Nephron progenitor cell (in vitro differentiated cells): ENCODE measurements around the gene CSNK1D.

ENCODE experiments used
- DNase-seq: peaks from one replicate; pipeline ENCODE4 v3.0.0; 2021
- H3K27ac Mint-ChIP-seq: 2 replicates; pipeline ENCODE4 v1.8.0; 2021; ENCODE audit warnings: mild to moderate bottlenecking, moderate library complexity, mixed read lengths
- H3K27me3 Mint-ChIP-seq: 2 replicates; pipeline ENCODE4 v1.8.0; 2021; ENCODE audit warnings: mild to moderate bottlenecking, low read depth, mixed read lengths; ENCODE audit not compliant: poor library complexity
- H3K36me3 Mint-ChIP-seq: 2 replicates; pipeline ENCODE4 v1.8.0; 2021; ENCODE audit warnings: low read depth, mixed read lengths
- H3K4me1 Mint-ChIP-seq: 2 replicates; pipeline ENCODE4 v1.8.0; 2021; ENCODE audit warnings: mixed read lengths
- H3K4me3 Mint-ChIP-seq: 2 replicates; pipeline ENCODE4 v1.8.0; 2021; ENCODE audit warnings: mild to moderate bottlenecking, moderate library complexity, mixed read lengths
- H3K9me3 Mint-ChIP-seq: 2 replicates; pipeline ENCODE4 v1.8.0; 2021; ENCODE audit warnings: mild to moderate bottlenecking, moderate library complexity, mixed read lengths
- TF ChIP-seq, protein P1 (sequence below): fragments of 200-600 bp; sonication (generic); IDR thresholded peaks from 2 replicates; pipeline ENCODE4 v1.5.0; 2021; ENCODE audit warnings: antibody characterized with exemption

The CSNK1D gene

DNA sequence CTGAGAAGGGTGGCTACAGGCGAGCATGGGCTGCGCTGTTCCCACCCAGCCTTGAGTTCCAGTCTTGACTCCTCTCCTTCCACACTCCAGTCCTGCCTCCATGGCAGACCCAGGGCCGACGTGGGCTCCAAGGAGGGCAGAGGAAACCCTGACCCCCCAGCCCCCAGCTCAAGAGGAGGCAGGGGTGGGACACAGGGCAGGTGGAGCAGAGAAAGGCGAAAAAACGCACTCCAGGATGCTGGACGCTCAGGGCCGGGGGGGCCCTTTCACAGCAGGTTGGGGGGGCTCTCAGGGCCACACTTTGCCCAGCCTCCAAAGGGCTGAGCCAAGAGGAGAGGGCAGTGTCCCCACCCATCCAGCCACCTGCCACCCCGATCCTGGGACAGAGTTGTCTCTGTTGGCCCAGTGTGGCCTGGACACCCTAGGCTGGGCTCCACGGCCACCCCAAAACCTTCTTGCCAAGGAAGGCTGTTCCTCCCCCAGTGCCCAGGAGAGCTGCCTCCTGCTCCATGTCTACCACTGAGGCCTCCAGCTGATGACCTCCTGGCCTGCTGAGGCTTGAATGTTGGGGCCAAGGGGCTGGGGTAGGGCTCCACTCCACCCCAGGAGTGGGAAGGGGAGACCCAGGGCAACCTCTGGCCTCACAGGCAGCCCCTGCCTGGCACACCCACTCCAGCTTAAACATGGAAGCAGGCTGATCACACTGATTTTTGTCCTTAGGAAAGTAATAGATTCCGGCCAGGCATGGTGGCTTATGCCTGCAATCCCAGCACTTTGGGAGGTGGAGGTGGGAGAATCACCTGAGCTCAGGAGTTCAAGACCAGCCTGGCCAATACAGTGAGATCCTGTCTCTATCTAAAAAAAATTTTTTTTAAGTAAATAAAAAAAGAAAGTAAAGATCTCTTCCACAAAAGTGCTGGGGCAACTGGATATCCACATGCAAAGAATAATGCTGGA is 53.5 kb downstream of the CSNK1D start:
- Mint-ChIP-seq H3K4me1 (peaks cover 8% of the 10 kb centered on the region), H3K4me3 (no peak overlapping the region), H3K9me3 (no peaks in the 10 kb centered on the region), H3K36me3 (no peaks in the 10 kb centered on the region), H3K27me3 (peaks cover 10% of the 10 kb centered on the region), H3K27ac (no peak overlapping the region)
- TF ChIP-seq, protein P1, sequence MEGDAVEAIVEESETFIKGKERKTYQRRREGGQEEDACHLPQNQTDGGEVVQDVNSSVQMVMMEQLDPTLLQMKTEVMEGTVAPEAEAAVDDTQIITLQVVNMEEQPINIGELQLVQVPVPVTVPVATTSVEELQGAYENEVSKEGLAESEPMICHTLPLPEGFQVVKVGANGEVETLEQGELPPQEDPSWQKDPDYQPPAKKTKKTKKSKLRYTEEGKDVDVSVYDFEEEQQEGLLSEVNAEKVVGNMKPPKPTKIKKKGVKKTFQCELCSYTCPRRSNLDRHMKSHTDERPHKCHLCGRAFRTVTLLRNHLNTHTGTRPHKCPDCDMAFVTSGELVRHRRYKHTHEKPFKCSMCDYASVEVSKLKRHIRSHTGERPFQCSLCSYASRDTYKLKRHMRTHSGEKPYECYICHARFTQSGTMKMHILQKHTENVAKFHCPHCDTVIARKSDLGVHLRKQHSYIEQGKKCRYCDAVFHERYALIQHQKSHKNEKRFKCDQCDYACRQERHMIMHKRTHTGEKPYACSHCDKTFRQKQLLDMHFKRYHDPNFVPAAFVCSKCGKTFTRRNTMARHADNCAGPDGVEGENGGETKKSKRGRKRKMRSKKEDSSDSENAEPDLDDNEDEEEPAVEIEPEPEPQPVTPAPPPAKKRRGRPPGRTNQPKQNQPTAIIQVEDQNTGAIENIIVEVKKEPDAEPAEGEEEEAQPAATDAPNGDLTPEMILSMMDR = no peak
- no peak for DNase-seq

DNA sequence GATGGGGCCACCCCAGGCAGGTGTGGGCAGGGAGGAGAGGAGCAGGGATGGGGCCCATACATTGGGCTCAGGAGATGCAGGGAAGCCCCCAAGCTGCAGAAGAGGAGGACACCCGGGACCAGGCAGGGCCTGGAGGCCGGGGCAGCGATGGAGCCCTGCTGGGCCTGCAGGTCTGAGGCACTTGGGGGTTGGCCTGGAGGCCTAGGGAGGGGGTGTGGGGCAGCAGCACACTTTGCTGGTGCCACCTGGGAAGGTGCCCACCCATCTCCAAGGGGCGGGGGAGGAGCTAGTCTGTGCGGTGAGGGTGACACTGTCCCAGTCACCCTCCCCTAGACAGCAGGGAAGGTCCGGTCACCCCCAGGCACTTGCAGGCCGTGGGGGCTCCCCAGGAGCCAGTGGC is 54.4 kb downstream of the CSNK1D start:
- TF ChIP-seq, protein P1 = no peak
- Mint-ChIP-seq H3K27ac (no peak overlapping the region), H3K4me3 (no peak overlapping the region), H3K27me3 (peaks cover 10% of the 10 kb centered on the region), H3K36me3 (no peaks in the 10 kb centered on the region), H3K9me3 (no peaks in the 10 kb centered on the region), H3K4me1 (peaks cover 12% of the 10 kb centered on the region)
- DNase-seq = no peak

DNA sequence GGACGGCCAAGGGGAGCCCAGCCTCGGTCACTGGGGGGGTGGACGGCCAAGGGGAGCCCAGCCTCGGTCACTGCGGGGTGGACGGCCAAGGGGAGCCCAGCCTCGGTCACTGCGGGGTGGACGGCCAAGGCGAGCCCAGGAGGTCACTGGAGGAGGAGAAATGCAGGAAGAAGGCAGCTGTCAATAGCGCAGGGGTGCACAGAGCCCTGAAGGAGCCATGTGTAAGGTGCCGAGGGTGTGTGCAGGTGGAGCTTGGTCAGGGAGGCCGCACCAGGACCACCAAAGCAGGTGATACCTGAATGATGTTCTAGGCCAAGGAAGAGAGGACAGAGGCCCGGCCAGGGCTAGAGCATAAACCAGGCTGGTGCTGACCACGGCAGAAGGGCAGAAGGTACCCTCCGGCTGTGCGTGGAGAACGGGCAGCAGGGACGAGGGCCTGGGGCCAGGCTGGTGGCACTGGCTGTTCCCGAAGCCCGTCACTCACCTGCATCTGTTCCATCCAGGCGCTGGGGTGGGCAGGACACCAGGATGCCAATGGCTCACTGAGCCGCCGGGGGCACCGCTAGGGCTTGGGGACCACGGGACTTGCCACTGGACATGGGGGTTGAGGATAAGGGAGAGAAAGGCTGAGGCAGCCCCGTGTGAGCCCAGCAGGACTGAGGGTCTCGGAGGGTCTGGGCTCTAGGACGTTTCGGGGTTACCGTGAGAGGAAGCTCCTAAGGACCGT is 55.0 kb downstream of the CSNK1D start:
- TF ChIP-seq, protein P1 = no peak
- Mint-ChIP-seq H3K27ac (no peak overlapping the region), H3K27me3 (peaks cover 10% of the 10 kb centered on the region), H3K36me3 (no peaks in the 10 kb centered on the region), H3K4me3 (no peak overlapping the region), H3K9me3 (no peaks in the 10 kb centered on the region), H3K4me1 (peaks cover 14% of the 10 kb centered on the region)
- no peak for DNase-seq

DNA sequence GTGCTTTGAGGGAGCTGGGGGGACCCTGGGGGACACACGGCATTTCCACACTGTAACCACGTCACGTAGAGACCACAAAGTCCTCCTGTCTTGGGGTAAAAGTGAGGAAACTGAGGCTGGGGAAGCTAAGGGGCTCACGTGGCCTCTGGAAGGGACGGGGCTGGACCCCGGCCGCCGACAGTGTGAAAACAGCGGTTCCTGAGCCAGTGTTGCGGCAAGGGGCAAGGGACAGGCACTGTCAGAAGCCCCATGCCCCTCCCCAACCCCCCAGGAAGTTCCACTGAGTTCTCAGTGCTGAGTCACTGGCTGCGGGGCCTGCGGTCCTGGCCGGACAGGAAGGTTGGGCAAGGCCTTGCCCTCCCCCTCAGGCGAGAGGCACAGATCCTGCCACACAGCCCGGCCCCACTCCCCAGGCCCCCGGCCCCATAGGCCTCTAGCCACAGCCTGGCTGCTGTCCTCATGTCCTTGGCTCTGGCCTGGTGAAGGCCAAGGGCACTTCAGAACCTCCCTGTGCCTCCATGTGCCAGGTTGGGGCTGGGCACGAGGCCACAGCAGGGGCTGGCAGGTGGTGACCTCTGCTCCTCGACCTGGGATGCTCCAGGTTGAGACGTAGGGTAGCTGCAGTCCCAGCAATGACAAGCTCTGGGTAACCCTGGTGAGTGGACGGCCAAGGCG is 55.8 kb downstream of the CSNK1D start:
- H3K27ac Mint-ChIP-seq = no peak overlapping the region

DNA sequence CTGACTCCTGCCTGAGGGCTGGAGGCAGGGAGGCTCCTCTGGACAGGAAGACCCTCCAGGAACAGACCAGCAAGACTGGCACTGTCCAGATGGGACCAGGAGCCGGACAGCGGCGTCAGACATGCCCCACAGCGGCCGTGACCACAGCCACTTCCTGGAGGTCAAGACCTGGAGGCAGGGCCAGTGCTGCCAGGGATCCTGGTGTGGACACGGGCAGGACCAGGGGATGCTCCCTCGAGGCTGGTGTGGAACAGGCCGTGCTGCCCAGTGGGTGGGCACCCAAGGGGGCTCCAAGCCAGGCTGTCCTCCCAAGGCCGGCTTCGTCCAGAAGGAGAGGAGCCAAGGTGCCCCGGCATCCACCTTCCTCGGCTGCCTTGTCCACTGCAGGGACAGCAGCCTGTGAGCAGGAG is 56.4 kb downstream of the CSNK1D start:
- TF ChIP-seq, protein P1 = no peak
- Mint-ChIP-seq H3K9me3 (no peaks in the 10 kb centered on the region), H3K4me1 (peaks cover 16% of the 10 kb centered on the region), H3K4me3 (no peak overlapping the region), H3K27ac (no peak overlapping the region), H3K27me3 (peaks cover 3% of the 10 kb centered on the region), H3K36me3 (no peaks in the 10 kb centered on the region)
- DNase-seq = no peak

More for the DNA sequence above, 55.8 kb downstream of the CSNK1D start:
- peaks cover 7% of the 10 kb centered on the region for H3K27me3 Mint-ChIP-seq
- H3K36me3 Mint-ChIP-seq = no peaks in the 10 kb centered on the region
- no peak for DNase-seq
- TF ChIP-seq, protein P1 = no peak
- no peak overlapping the region for H3K4me3 Mint-ChIP-seq
- peaks cover 16% of the 10 kb centered on the region for H3K4me1 Mint-ChIP-seq
- no peaks in the 10 kb centered on the region for H3K9me3 Mint-ChIP-seq
